Activated T-cell treated with anti-CD3 and anti-CD28 coated beads, Interleukin-2, amount 50 U/mL, for 4 hours (primary cell): ENCODE data around the gene ITGAE. TPM values are rescaled to one million over a fixed set of nuclear protein-coding genes. Genes with fewer than 3 reads are reported as not detected.
A peak's percentile ranks its signal among the peaks of the same experiment; 100 is the strongest.

Experiments used
- ATAC-seq, 2 donors: fragments of 200-7000 bp; cut with Tn5 transposase; one replicate each; pipeline ENCODE4 v1.10.0; 2021
- DNase-seq: peaks from one replicate; pipeline ENCODE4 v3.0.0-alpha.2; 2020
- H3K27me3 Mint-ChIP-seq: one replicate; pipeline ENCODE4 v1.8.0; 2021; ENCODE audit warnings: low read depth, mixed read lengths
- H3K36me3 Mint-ChIP-seq: one replicate; pipeline ENCODE4 v1.8.0; 2022; ENCODE audit warnings: mixed read lengths; ENCODE audit not compliant: insufficient read depth
- H3K4me1 Mint-ChIP-seq: one replicate; pipeline ENCODE4 v1.8.0; 2021; ENCODE audit warnings: low read depth, mixed read lengths
- H3K4me3 Mint-ChIP-seq: one replicate; pipeline ENCODE4 v1.8.0; 2021; ENCODE audit warnings: mild to moderate bottlenecking, moderate library complexity, mixed read lengths
- H3K9me3 Mint-ChIP-seq: one replicate; pipeline ENCODE4 v1.8.0; 2021; ENCODE audit warnings: mixed read lengths
- total RNA-seq, 3 donors: library from RNA; stranded (reverse); gene quantifications; one replicate each; pipeline ENCODE4 v1.2.1, GENCODE V29; 2021

ITGAE gene
- total RNA-seq, 3 donors from 2014 or later: 15.0 to 20.6 (median 18.1) TPM

GRCh38 chr17:3809135-3809534 lies 8.1 kb upstream of the ITGAE start:
- ATAC-seq (no peak), DNase-seq (no peak)
- Mint-ChIP-seq H3K27me3 (no peaks in the 10 kb centered on the region), H3K4me3 (no peak overlapping the region), H3K4me1 (peaks cover 13% of the 10 kb centered on the region), H3K36me3 (peaks cover 41% of the 10 kb centered on the region), H3K9me3 (no peaks in the 10 kb centered on the region)

GRCh38 chr17:3808701-3809100 lies 7.7 kb upstream of the ITGAE start:
- Mint-ChIP-seq H3K27me3 (no peaks in the 10 kb centered on the region), H3K36me3 (peaks cover 41% of the 10 kb centered on the region)
- no peak for DNase-seq

GRCh38 chr17:3805581-3805980 lies 4.6 kb upstream of the ITGAE start:
- ATAC-seq (no peak), DNase-seq (no peak)
- Mint-ChIP-seq H3K27me3 (no peaks in the 10 kb centered on the region), H3K36me3 (peaks cover 27% of the 10 kb centered on the region), H3K4me3 (no peak overlapping the region), H3K4me1 (peaks cover 16% of the 10 kb centered on the region), H3K9me3 (no peaks in the 10 kb centered on the region)

More at GRCh38 chr17:3808701-3809100, 7.7 kb upstream of the ITGAE start:
- ATAC-seq: no peak
- Mint-ChIP-seq H3K4me3 (no peak overlapping the region), H3K4me1 (peaks cover 16% of the 10 kb centered on the region), H3K9me3 (no peaks in the 10 kb centered on the region)

GRCh38 chr17:3804503-3804931 lies 3.5 kb upstream of the ITGAE start:
- Mint-ChIP-seq H3K27me3 (no peaks in the 10 kb centered on the region), H3K4me1 (peaks cover 14% of the 10 kb centered on the region), H3K36me3 (peaks cover 22% of the 10 kb centered on the region), H3K9me3 (no peaks in the 10 kb centered on the region), H3K4me3 (no peak overlapping the region)
- ATAC-seq (peak; percentile 76 to 82), DNase-seq (no peak)

DNA sequence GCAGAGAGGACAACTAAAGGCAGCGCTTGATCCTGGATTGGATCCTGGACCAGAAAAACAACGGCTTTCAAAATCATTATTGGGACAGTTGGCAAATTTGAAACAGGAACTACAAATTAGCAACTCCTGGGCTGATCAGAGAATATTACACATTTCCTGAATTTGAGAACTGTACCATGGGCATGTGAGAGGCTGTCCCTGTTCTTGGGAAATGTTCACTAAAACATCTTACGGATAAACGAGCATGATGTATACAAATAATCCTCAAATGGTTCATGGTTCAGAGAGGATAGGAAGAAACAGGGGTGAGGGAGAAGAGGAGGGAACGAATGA lies 2.3 kb upstream of the ITGAE start:
- Mint-ChIP-seq H3K4me1 (peaks cover 11% of the 10 kb centered on the region), H3K27me3 (no peaks in the 10 kb centered on the region), H3K36me3 (peaks cover 17% of the 10 kb centered on the region), H3K9me3 (no peaks in the 10 kb centered on the region), H3K4me3 (no peak overlapping the region)
- DNase-seq (no peak), ATAC-seq (no peak)

DNA sequence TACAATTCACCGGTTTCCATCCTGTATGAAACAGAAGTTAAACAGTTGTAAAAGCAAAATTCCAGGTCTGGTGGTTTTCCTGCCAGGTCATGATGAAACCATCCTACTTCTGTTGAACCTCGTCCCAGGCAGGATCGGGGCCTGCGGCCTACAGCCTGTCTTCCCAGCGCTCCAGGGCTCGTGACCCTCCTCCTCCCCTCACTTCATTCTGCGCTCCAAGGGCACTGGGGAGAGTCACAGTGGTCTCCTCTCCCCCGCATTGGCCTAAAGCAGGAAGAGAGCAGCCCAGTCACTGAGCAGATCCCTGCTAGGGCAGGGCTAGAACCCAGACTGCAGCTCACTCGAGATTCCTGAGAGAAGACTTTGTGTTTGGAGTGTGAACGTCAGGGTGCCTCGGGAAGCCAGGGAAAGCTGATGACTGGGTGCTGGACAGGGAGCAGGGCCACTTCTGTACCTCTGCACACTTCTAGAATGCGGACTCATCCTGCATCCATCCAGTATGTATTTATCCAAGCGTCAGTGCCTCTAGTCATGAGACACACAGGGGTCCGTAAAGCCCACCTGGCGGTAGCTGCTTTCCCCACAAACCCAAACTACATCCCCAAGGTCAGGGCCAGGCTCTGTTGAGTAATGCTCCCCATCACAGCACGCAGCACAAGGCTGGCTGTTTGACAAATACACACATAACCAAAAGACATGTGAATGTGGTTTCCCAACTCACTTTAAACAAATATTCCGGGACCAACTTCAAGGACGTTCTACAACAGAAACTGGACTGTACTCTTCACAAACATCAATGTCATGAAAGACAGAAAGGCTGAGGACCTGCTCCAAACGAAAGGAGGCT lies 1.7 kb upstream of the ITGAE start:
- peaks cover 13% of the 10 kb centered on the region for H3K4me1 Mint-ChIP-seq
- ATAC-seq: no peak
- no peak overlapping the region for H3K4me3 Mint-ChIP-seq
- peaks cover 13% of the 10 kb centered on the region for H3K36me3 Mint-ChIP-seq
- H3K27me3 Mint-ChIP-seq: no peaks in the 10 kb centered on the region
- no peaks in the 10 kb centered on the region for H3K9me3 Mint-ChIP-seq
- no peak for DNase-seq

DNA sequence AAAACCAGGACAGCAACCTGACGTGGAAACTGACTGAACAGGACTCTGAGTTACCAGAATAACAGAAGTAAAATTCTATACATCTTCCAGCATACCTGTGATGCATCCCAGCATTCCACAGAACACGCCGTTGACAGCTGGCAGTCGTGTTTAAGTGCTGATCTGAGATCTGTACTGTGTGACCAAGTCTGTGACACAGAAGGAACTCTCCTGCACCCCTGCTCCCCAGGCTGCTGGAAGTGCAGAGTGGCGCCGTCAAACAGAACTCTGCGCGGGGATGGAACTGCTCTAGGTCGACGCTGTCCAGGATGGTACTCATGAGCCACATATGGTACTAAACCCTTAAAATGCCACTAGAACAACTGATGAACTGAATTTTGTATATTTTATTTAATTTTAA lies 804 bp upstream of the ITGAE start:
- no peak overlapping the region for H3K4me3 Mint-ChIP-seq
- H3K36me3 Mint-ChIP-seq: peaks cover 6% of the 10 kb centered on the region
- no peaks in the 10 kb centered on the region for H3K9me3 Mint-ChIP-seq
- H3K27me3 Mint-ChIP-seq: no peaks in the 10 kb centered on the region
- ATAC-seq (no peak), DNase-seq (no peak)
- peaks cover 16% of the 10 kb centered on the region for H3K4me1 Mint-ChIP-seq

DNA sequence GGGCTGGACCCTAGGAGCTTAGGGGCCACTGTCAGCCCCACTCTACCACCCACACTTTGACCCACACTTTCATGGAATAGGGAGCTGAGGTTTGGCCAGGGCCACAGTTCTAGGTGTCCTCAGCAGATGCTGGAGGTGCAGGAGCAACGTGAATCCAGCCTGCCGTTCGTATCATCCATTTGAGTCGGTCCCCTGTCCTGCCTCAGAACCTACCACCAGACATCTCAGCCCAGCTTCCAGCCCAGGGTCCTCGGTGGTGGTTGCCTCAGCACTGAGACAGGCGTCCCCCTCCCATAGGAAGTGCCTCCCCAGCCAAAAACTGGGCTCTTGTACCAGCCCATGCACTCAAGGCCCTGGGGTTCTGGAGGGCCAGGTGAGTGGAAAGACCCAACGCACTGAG lies 359 bp upstream of the ITGAE start:
- no peaks in the 10 kb centered on the region for H3K27me3 Mint-ChIP-seq
- H3K36me3 Mint-ChIP-seq: peaks cover 4% of the 10 kb centered on the region
- no peaks in the 10 kb centered on the region for H3K9me3 Mint-ChIP-seq
- ATAC-seq: no peak
- no peak overlapping the region for H3K4me3 Mint-ChIP-seq
- DNase-seq: no peak
- peaks cover 20% of the 10 kb centered on the region for H3K4me1 Mint-ChIP-seq

DNA sequence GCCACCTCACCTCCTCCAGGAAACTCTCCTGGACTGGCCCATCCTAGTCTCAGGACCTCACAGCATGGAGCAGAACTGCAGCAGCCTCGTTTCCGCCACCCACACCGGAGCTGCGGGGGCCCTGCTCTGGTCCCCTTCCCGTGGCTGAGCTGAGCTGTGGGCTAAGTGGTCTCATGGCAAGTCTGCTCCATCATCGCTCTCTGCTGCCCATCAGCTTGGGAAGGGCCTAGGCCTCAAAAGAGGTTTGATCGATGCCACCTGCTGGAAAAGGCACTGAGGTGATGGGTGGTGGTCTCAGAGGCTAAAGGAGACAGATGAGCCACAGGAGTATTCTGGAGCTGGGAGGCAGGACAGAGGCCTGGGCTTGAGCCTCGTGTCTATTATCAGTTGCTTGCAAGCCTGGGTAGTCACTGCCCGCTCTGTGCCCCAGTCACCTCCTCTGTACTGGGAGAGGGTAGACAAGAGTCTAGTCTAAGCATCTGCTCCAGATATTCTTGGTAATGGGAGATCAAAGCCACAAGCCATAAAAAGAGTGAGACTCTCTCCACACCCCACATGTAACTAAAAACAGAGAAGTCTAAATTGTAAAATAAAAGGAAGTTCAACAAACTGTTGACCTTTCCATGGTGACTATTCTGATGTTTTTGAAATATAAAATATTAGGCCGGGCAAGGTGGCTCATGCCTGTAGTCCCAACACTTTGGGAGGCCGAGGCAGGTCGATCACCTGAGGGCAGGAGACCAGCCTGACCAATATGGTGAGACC lies 1.6 kb downstream of the ITGAE start:
- Mint-ChIP-seq H3K27me3 (no peaks in the 10 kb centered on the region), H3K4me1 (peaks cover 33% of the 10 kb centered on the region), H3K4me3 (peak overlapping the region; percentile 11), H3K9me3 (no peaks in the 10 kb centered on the region), H3K36me3 (peaks cover 4% of the 10 kb centered on the region)
- ATAC-seq (no peak), DNase-seq (no peak)

DNA sequence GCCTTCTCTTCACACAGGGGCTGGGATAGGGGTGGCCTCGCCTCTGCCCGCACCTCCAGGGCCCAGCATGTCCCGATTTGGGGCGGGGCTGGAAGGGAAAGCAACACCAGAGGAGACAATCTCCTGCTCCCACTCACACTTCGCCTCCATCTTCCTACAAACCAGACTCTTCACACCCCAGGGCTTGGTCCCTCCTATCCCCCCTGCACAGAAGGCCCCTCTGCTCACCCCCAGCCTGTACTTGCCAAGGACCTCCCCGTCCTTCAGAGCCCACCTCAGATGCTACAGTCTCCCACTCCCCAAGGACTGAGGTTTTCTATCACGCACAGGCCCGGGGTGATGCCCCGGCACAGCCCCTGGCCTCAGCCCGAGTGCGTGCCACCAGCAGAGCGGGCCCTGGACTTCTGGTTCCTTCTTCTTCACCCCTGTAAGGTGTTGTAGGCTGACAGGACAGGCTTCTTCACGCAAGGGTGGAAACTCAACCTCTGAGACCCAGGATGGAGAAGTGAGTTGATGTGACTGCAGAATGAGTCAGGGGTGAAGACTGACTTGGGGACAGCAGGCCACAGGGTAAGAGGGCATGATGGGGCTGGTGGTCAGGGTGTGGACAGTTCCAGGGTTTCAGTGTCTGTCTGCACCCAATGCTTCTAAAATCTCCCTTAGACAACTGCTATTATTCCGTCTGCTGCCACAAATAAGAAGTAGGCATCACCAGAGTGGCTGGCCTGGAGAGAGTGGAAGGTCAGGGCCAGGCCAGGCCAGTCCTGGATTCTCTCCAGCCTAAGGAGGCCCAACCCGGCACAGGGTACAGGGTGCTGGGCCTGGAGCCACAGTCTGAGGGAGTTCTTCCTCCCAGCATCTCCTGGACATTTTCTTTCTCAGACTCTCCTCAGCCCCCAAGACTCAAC lies 2.5 kb downstream of the ITGAE start:
- Mint-ChIP-seq H3K4me1 (peaks cover 30% of the 10 kb centered on the region), H3K27me3 (no peaks in the 10 kb centered on the region)
- ATAC-seq: no peak

GRCh38 chr17:3796822-3797170 lies 4.2 kb downstream of the ITGAE start:
- Mint-ChIP-seq H3K4me1 (peaks cover 34% of the 10 kb centered on the region), H3K4me3 (peak overlapping the region; percentile 38)
- ATAC-seq: peak; percentile 22 to 29

More for the DNA sequence above, 2.5 kb downstream of the ITGAE start:
- no peaks in the 10 kb centered on the region for H3K9me3 Mint-ChIP-seq
- peaks cover 4% of the 10 kb centered on the region for H3K36me3 Mint-ChIP-seq
- H3K4me3 Mint-ChIP-seq: no peak overlapping the region
- DNase-seq: no peak

DNA sequence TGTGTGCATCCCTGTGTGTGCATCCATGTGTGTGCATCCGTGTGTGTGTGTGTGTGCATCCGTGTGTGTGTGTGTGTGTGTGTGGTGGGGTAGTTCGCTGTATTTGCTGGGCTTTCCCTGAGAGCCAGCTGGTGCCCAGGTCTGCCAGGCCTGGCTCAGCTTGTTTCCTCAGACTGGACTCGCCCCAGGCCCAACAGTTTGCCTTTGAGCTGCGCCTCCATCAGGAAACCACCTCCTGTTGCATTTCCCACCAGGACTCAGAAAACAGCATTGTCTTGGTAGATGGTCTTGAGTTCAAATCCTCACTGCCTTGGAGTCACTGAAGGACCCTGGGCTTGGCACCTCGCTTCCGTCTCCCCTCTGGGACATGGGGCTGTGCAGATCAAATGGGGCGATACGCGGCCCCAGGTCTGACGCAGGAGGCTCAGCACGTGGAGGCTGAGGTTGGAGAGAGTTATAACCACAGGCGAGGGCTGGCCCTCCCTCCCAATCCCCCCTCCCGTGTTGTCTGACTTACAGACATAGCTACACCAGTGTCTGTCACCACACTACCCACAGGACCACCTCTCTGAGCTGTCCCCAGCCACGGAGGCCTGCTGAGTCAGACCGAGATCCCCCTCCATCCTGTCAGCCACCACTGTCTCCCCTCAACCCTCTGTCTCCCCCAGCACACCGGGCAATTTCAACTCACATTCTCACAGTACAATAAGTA lies 4.7 kb downstream of the ITGAE start:
- no peaks in the 10 kb centered on the region for H3K27me3 Mint-ChIP-seq
- no peaks in the 10 kb centered on the region for H3K9me3 Mint-ChIP-seq
- H3K4me1 Mint-ChIP-seq: peaks cover 39% of the 10 kb centered on the region
- H3K4me3 Mint-ChIP-seq: peak overlapping the region; percentile 38
- H3K36me3 Mint-ChIP-seq: no peaks in the 10 kb centered on the region
- DNase-seq: peak; percentile 74
- ATAC-seq: peak; percentile 81 to 83

More at GRCh38 chr17:3796822-3797170, 4.2 kb downstream of the ITGAE start:
- Mint-ChIP-seq H3K36me3 (no peaks in the 10 kb centered on the region), H3K9me3 (no peaks in the 10 kb centered on the region), H3K27me3 (no peaks in the 10 kb centered on the region)
- DNase-seq: peak; percentile 38

- no peak for ATAC-seq
- Mint-ChIP-seq H3K9me3 (no peaks in the 10 kb centered on the region), H3K4me1 (peaks cover 40% of the 10 kb centered on the region), H3K36me3 (no peaks in the 10 kb centered on the region), H3K4me3 (peak overlapping the region; percentile 33), H3K27me3 (no peaks in the 10 kb centered on the region)
- no peak for DNase-seq
Observed at GRCh38 chr17:3795390-3796102, 5.4 kb downstream of the ITGAE start.
